Activated CD8-positive, alpha-beta memory T cell treated with anti-CD3 and anti-CD28 coated beads for 4 hours (primary cell): ENCODE data around the gene USP40.

ENCODE experiments used
- DNase-seq, 2 donors: peaks; one replicate each; pipeline ENCODE4 v3.0.0-alpha.2; 2020; ENCODE audit warnings: low read depth in 2 of 2

USP40 gene

GRCh38 chr2:233444501-233444900, 122.1 kb downstream of the USP40 start:
- no peak for DNase-seq

- peak; percentile 71 to 75 for DNase-seq
Observed at GRCh38 chr2:233443511-233444183, 122.9 kb downstream of the USP40 start.

GRCh38 chr2:233442028-233442310, 124.6 kb downstream of the USP40 start:
- no peak for DNase-seq

DNA sequence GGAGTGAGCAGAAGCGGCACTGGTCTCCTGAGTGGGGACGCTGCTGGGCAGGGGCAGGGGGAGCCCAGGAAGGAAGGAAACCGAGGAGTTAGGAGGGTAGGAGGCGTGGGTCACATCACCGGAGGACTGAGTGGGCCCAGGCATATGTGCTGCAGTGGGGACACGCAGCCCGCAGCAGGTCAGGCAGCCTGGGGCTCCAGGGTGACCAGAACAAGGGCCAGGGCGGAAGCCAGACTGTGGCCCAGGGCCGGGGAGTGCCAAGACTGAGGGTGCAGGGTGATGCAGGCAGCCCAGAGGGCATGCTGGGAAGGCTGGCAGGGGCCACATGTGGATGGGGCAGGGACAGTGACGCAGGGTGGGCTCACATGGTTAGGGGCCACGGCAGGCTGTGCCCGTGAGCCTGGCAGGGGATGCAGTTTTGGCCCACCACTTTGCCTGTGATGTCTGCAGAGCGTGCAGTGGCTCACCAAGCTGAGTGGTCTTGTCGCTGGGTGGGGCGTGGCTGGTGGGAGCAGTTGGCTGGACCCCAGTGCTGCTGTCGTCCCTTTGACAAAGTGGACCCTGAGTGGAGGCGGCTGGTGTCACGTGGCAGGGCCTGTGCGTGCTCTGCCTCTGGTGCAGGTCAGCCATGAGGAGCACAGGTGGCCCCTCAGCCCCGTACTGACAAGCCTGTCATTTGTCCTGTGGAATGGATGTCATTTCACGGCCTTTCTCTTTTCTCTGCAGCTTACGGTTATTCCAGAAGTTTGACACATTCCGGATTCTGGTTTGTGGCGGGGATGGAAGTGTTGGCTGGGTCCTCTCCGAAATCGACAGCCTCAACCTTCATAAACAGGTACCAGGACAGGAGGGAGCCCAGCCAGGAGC, 125.2 kb downstream of the USP40 start:
- no peak for DNase-seq

DNA sequence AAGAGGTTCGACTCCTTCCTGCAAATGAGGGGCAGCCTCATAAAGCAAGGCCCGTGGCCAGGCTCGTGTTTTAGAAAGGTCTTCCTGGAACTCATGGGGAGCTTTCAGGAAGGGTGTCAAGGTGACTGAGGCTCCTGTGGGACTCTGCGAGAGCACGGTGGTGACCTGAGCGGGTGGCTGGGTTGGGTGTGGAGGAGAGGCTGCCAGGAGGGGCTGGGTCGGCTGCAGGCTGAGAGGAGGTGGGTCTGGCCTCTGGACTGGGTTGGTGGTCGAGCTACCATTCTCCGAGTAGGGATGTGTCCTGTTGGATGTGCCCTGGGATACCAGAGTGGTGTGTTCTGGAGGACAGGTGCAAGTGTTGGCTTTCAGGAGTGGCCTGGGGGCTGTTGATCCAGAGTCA, 125.9 kb downstream of the USP40 start:
- no peak for DNase-seq

DNA sequence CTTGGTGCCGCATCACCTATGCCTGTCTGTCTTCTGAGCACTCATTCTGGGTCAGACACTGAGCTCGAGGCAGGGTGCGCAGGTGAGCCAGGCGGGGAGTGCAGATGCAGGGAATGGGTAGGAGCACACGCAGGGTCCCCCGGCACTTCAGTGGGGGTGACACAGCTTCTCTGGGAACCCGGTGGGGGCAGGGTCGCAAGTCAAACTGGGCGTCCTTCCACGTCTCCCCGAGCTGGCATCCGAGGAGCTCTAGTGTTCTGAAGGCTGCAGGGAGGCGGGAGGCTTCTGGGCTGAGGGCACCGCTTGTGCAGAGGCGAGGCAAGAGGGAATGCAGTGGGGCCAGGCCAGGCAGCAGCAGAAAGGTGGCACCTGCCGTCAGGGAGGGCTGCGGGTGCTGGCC, 126.3 kb downstream of the USP40 start:
- no peak for DNase-seq

DNA sequence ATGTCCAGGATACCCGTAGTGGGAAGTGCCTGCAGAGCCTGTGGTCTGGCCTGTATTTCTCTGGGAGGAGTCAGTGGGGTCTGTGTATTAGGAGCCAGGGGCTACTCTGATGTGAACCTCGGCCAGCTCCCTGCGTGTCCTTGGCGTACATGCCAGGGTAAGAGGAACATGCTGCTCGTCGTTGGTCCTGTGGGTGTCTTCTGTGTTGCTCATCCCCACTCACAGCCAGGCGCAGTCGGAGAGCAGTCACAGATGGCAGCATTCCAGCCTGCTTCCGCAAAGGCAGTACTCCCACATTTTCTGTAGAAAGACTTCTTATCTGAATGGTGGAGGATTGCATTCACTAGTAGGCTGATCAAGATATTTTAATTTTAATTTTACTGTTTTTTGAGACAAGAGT, 127.4 kb downstream of the USP40 start:
- DNase-seq = no peak

DNA sequence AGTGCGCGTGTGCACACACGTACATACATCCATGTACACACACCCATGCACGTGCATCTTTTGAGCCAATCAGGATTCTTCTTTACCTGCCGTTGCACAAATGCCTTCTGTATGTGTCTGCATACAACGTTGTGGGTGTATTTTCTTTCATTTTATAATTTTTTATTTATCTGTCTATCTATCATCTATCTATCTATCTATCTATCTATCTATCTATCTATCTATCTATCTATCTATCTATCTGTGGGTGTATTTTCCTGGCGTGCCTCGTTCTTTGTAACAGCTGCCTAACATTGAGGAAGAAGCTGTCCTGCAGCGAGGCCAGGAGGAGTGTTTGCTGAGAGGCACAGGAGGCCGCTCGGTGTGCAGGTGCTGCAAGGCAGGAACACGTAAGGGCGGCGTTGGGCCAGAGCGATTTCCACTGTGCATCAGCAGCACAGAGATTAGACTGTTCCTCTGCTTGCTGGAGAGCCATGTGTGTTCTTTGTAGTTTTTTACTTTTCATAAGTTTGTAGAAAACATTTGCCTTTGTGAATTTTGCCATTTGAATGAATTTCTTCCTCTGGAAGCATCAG, 127.9 kb downstream of the USP40 start:
- no peak for DNase-seq

DNA sequence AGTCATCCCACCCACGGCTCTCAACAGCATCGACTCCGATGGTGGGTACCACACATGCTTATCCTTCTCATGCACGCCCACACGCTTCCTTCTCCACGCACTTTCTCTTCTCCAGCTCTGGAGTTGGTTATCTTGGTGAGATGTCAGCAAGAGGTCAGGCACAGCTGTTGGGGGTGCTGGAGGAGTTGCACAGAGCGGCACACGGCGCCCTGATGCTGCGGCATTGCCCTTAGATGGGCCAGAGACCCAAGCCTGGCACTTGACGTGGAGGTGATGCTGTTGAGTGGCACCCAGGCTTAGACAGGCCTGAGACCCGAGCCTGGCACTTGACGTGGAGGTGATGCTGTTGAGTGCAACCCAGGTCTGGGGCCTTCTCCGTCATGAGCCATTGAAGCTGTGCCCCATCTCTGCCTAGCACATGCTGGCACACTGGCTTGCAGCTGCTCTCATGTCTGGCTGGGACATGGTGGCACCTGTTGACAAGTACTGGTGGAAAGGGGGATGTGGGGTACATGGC, 129.1 kb downstream of the USP40 start:
- DNase-seq = no peak

- DNase-seq = no peak
Observed at GRCh38 chr2:233436691-233437438, 129.7 kb downstream of the USP40 start.

- DNase-seq = no peak
Observed at GRCh38 chr2:233436191-233436581, 130.4 kb downstream of the USP40 start.

GRCh38 chr2:233435436-233436190, 131.0 kb downstream of the USP40 start:
- DNase-seq = no peak

- DNase-seq = no peak
Observed at GRCh38 chr2:233434666-233435330, 131.8 kb downstream of the USP40 start.

GRCh38 chr2:233433794-233434193, 132.8 kb downstream of the USP40 start:
- no peak for DNase-seq

DNA sequence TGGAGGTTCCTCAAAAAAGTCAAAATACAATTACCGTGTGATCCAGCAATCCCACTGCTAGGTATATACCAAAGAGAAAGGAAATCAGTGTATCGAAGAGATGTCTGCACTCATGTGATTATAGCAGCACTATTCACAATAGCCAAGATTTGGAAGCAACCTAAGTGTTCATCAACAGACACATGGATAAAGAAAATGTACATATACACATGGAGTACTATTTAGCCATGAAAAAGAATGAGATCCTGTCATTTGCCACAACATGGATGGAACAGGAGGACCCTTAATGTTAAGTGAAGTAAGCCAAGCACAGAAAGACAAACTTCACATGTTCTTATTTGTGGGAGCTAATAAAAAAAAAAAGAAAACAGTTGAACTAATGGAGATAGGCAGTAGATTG, 133.6 kb downstream of the USP40 start:
- no peak for DNase-seq

DNA sequence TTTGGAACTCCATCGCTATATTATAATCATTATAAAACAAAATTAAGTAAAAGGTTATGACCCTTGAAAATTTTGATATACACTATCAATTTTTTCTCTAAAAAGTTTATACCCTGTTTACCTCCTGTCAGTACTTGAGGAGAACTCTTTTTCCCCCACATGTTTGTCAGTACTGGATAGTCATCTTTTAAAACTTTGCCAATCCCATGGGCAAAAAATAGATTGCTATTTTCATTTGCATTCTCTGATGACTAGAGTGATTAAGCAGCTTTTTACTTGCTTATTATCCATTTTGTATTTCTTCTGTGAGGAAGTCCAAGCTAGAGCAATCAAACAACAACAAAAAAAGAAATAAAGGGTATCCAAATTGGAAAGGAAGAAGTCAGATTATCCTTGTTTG, 135.9 kb downstream of the USP40 start:
- no peak for DNase-seq

GRCh38 chr2:233430081-233430480, 136.5 kb downstream of the USP40 start:
- no peak for DNase-seq

- no peak for DNase-seq
Observed at GRCh38 chr2:233429175-233429897, 137.2 kb downstream of the USP40 start.

- no peak for DNase-seq
Observed at GRCh38 chr2:233428438-233428837, 138.1 kb downstream of the USP40 start.

- DNase-seq = no peak
Observed at GRCh38 chr2:233428008-233428407, 138.6 kb downstream of the USP40 start.
